ENCODE results near the gene HAUS5.
"Not testable (repeated sequence)": the region's sequence is repeated elsewhere in the genome, so short reads cannot be mapped to it uniquely, and the experiment has no call there.

The HAUS5 gene, protein sequence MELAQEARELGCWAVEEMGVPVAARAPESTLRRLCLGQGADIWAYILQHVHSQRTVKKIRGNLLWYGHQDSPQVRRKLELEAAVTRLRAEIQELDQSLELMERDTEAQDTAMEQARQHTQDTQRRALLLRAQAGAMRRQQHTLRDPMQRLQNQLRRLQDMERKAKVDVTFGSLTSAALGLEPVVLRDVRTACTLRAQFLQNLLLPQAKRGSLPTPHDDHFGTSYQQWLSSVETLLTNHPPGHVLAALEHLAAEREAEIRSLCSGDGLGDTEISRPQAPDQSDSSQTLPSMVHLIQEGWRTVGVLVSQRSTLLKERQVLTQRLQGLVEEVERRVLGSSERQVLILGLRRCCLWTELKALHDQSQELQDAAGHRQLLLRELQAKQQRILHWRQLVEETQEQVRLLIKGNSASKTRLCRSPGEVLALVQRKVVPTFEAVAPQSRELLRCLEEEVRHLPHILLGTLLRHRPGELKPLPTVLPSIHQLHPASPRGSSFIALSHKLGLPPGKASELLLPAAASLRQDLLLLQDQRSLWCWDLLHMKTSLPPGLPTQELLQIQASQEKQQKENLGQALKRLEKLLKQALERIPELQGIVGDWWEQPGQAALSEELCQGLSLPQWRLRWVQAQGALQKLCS

DNA sequence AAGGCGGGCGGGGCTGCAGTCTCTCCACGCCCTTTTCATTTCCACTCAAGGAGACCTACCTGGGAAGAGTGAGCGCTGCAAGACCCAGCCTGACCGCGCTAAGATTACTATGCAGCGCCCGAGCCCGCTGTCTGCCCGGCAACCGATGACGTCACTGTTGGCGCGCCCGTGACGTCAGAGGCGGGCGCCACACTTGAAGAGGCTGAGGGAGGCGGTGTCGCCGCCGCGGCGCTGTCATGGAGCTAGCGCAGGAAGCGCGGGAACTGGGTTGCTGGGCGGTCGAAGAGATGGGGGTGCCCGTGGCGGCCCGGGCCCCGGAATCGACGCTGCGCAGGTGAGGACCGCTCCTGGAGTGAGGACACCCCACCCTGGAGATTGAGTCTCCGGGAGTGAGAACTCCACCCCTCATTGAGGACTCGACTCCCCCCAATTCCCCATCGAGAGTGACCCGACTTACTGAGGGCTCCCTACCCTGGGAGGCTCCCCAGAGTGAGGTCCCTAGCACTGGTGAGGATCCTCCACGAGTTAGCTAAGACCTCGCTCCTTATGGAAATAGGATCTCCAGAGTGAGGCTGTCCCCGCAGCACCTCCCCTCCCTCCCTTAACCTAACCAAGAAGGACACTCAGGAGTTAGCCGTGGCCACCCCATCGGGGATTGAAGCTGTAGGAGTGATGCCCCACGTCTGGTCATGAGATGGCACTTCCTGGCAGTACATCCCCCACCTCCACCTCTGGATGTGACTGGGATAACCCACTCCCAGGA, at the start of gene HAUS5:
TSS of gene HAUS5 (plus strand) at position 177 of the 763 bp plus-strand sequence. CDS start at position 237, 60 bp downstream.
- peak; percentile 87 to 96 for DNase-seq (ENCODE audit: low read depth in 2 of 2)

DNA sequence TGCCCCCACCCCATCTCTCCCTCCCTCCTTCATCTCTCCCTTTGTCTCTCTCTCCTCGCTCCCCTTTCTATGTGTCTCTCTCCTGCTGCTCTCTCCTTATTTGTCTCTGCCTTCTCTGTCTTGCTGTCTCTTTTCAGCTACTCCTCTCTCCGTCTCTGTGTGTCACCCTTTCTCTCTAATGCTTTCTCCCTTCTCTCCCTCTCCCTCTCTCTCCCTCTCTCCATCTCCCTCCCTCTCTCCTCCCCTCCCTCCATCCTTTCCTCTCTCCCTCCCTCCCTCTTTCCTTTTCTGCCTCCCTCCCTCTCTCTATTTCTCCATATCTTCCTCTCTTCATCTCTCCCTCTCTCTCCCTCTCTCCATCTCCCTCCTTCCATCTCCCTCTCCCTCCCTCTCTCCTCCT, 49.8 kb upstream of the HAUS5 start:
- no peak for DNase-seq (ENCODE audit: low read depth in 2 of 2)

DNA sequence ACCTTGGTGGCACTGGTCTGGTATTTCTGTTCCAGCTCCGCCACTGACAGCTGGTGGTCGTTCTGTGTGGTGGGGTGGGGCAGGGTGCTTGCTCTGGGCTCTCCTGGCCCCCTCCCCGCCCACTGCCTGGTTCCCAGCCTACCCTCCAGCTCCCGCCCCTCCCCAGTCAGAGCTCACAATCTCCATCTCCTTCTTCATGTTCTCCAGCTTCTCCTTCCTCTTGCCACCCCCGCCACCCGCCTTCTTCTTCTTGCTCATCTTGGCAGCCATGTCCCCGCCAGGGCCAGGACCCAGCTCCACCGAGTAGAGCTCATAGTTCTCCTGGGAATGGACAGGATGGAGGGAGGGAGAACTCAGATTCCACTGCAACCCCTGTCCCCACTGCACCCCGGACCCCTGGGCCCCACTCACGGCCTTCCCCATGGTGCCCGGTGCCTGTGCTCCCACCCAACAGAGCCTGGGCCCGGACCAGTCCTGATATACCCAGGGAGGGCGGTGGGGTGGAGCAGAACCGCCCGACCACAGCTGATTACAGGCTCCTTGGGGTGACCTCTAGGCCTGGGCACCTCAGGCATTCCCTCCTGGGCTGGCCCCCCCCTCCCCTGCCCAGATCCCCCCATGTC, 49.2 kb upstream of the HAUS5 start, which contains the start of gene ATP4A:
TSS of gene ATP4A (minus strand) at position 452 of the 623 bp plus-strand sequence. CDS start at position 423, 29 bp downstream.
- DNase-seq (ENCODE audit: low read depth in 2 of 2), result no peak

DNA sequence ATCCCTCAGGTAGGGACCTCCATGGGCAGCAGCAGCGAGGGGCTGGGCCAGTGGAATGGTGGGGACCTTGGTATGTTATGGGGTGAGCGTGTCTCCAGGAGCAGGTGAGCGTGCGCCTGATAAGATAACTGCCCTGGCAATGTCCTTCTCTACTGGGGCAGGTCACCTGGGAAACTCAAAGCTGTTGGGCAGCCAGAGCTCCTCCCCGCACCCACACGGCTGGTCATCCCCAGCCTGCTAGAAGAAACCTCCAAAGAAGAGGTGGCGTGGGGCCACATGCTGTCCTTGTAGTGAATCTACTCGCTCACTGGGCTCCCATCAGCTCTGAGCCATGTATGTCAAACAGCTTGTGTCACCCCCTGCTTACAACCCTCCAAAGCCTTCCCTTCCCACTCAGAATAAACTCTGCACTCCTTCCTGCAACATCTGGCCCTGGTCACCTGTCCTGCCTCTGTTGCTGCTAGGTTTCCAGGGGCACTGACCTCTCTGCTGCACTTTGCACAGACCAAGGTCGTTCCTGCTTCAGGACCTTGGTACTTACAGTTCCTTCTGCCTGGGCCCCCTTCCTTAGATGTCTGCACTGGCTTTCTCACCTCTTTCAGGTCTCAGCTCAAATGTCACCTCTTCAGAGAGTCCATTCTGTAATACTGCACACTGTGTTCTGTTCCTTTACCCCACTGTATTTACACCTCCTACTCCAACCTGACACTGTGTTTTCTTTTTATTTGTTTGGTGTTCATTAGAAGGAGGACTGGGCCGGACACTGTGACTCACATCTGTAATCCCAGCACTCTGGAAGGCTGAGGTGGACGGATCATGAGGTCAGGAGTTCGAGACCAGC, 47.3 kb upstream of the HAUS5 start:
- no peak for DNase-seq (ENCODE audit: low read depth in 2 of 2)

DNA sequence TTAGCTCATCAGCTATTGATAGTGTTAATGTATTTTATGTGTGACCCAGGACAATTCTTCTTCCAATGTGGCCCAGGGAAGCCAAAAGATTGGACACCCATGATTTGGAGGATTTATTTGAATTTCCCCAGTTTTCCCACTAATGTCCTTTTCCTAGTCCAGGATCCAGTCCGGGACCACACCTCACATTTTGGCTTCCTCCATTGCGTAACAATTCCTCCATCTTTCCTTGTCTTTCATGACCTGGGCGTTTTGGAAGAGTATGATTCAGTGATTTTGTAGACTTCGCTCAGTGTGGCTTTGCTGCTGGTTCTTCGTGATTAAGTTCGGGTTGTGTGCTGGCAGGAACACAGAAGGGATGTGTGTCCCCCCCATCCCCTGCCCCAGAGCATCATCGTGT, 45.8 kb upstream of the HAUS5 start:
- no peak for DNase-seq (ENCODE audit: low read depth in 2 of 2)

DNA sequence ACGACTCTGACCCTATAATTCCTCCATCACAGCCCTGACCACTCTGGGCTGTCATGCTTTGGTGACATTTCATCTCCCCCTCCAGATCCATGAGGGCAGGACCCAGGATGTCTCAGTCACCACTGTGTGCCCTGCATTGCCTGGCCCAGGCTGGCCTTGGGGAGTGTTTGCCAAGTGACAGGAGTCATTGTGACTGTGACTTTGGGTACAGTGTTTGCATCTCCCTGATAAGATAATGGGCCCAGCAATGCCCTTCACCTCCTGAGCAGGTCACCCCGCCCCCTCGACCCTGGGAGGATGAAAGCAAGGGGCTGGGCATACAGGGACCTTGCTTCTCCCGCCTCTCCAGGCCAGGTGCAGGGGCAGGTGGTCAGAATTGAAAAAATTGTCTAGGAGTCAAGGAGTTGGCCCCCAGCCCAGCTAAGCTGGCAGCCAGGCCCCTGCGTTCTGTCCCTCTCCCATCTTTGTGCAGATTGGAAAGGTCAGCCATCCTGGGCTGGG, 43.2 kb upstream of the HAUS5 start:
- no peak for DNase-seq (ENCODE audit: low read depth in 2 of 2)

DNA sequence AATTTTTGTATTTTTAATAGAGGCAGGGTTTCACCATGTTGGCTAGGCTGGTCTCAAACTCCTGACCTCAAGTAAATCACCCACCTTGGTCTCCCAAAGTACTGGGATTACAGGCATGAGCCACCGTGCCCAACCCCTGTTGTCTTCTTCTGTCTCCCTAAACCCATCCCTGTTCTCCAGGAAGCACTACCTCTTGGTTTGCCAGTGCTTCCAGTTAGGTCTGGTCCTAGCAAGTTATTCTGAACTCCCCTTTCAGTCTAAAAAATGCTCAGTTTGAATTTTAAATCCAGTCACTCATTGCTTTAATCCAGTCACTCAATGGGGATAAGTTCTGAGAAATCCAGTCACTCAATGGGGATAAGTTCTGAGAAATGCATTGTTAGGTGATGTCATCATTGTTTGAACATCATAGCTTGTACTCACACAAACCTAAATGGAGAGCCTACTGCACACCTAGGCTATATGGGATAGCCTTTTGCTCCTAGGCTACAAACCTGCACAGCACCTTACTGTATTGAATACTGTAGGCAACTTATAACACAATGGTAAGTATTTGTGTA, 41.0 kb upstream of the HAUS5 start:
- no peak for DNase-seq (ENCODE audit: low read depth in 2 of 2)

DNA sequence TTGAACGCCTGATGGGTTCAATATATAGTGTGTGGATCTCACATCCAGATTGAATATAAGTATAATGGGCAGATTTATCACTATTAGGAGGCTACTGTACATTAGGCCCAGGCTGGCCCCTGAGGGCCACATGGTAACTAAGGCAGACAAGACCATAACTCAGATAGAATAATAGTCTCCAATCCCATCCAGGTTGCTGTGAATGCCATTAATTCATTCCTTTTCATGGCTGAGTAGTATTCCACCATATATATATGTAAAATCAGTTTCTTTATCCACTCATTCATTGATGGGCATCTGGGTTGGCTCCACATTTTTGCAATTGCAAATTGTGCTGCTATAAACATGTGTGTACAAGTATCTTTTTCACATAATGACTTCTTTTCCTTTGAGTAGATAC, 34.6 kb upstream of the HAUS5 start:
- DNase-seq (ENCODE audit: low read depth in 2 of 2), result no peak

DNA sequence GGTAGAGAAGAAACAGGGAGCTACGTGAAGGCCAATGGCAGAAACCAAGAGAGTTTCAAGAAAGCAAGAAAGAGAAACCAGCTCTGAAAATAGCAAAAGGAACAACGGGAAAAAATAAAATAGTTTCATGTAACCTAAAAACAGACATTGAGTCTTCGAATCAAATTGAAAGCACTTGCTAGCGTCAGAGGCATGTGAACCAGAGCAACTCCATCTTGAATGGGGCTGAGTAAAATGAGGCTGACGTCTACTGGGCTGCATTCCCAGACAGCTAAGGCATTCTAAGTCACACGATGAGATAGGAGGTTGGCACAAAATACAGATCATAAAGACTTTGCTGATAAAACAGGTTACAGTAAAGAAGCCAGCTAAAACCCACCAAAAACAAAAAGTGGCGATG, 33.8 kb upstream of the HAUS5 start:
- DNase-seq (ENCODE audit: low read depth in 2 of 2), result no peak

DNA sequence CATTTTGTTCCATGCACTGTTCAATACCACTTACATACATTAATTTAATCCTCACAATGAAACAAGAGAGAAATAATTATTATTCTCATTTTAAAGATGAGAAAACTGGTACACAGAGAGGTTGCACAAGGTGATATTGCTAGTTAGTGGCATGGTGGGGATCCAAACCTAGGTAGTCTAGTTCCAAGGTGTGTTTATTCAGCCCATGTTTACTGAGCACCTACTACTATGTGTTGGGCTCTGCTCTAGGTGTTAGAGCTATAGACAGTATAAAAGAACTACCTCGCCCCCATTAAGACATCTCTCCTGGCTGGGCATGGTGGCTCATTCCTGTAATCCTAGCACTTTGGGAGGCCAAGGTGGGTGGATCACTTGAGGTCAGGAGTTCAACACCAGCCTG, 29.8 kb upstream of the HAUS5 start:
- DNase-seq (ENCODE audit: low read depth in 2 of 2), result no peak

DNA sequence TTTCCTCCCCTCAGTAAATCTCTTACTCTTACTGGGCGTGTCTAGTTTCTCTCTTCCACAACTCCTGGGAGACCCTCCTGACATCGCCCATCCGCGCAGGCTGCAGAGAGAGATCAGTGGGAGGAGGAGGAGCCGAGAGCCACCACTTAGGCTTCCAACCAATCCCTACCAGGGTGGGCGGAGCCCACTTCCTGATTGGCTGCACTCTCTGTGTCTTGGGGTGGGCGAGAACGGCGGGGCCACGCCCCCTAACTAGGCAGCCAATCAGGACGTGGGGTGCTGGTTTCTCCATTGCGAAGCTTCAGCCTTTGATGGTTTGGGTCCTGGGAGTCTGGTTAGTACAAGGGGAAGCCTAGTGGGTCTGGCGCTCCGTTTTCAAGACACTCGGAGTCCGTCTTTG, 26.7 kb upstream of the HAUS5 start, which contains the start of gene PMIS2:
TSS of gene PMIS2 (plus strand) at position 326 of the 400 bp plus-strand sequence. CDS start 87 bp downstream, outside the sequence.
- DNase-seq (ENCODE audit: low read depth in 2 of 2), result no peak

DNA sequence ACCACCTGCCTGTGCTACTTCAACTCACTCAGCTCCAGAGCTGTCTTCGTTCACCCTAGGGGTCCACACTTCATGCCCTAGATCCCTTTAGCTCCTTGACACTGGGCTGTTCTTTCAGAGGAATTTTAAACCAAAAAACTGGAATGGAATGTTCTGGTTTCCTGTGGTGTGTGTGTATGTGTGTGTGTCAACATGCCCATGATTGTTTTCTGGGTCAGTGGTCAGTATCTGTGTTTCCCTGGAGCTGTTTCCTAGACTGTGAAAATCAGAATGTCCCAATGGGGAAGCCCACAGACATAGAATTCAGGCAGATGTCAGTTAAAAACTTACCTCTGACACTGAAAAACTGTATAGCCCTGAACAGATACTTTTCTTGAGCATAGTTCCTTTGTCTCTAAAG, 25.2 kb upstream of the HAUS5 start:
- no peak for DNase-seq (ENCODE audit: low read depth in 2 of 2)

DNA sequence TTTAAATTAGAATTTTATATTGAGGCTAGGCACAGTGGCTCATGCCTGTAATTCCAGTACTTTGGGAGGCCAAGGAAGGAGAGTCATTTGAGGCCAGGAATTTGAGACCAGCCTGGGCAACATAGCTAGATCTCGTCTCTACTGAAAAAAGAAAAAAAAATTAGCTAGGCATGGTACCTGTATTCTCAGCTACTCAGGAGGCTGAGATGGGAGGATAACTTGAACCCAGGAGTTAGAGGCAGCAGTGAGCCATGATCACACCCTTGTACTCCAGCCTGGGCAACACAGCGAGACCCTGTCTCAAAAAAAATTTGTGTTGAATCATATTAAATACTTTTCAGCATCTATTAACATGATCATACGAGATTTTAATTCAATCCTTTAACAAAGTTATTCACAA, 21.7 kb upstream of the HAUS5 start:
- DNase-seq (ENCODE audit: low read depth in 2 of 2), result no peak

DNA sequence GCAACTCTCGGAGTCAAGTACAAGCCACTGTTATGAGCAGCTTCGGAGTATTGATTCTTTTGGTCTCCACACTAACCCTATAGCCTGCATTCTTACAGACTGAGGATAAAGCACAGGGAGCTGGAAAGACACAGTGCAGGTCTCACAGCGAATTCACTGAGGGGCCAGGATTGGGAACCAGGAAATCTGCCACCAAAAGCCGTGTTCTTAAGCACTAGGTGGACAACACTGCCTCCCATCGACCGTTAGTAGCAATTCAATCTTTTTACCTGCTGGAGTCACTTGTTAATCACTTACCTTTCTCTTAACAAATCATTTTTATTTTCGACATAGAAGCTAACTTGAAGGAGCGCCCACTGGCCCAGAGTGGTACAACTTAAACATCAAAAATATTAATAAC, 20.3 kb upstream of the HAUS5 start:
- no peak for DNase-seq (ENCODE audit: low read depth in 2 of 2)

DNA sequence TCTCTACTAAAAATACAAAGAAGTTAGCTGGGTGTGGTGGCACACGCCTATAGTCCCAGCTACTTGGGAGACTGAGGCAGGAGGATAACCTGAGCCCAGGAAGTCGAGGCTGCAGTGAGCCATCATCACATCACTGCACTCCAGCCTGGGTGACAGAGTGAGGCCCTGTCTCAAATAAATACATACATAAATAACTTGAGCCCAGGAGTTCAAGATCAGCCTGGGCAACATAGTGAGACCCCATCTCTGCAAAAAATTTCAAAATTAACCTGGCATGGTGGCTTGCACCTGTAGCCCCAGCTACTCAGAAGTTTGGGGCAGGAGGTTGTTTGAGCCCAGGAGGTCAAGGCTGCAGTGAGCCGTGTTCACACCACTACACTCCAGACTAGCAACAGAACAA, 17.5 kb upstream of the HAUS5 start:
- not testable (repeated sequence) for DNase-seq (ENCODE audit: low read depth in 2 of 2)

DNA sequence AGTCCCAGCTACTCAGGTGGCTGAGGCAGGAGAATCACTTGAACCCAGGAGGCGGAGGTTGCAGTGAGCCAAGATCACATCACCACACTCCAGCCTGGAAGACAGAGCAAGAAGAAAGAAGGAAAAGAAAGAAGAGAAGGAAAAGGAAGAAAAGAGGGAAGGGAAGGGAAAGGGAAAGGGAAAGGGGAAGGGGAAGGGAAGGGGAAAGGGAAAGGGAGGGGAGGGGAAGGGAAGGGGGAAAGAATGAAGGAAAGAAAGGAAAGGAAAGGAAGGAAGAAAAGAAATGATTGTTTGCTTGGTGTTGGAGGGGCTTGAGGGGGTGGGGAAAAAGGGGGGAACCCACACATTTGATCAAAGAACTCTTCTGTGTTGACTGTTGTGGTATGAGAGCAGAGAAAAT, 16.6 kb upstream of the HAUS5 start:
- no peak for DNase-seq (ENCODE audit: low read depth in 2 of 2)

DNA sequence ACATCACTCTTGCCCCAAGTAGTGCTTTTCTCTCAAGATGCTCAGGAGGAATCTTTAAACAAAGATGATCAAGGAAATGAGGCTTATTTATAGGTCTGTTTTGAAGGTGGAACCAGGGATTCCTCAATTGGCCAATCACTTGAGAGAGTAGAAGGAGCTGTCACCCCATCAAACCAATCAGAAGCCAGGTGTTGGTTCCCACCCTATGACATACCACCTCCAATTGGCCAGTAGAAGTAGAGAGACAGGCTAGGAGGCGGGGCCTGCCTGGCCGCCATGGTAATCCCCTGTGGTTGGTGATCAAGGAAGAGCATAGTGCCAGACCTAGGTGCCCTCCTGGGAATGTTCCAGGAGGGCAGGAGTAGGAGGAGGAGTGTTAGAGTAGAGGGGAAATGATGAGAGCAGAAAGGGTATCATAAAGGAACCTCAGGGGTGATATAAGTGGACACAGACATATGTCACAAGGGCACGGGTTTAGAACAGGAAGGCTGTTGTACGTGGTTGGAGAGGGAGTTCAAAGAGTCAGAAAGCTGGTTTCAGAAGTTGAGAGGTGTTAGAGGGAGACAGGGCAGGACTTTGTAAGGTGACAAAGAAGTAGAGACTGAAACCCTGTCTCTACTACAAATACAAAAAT, 16.1 kb upstream of the HAUS5 start:
- DNase-seq (ENCODE audit: low read depth in 2 of 2), result no peak

DNA sequence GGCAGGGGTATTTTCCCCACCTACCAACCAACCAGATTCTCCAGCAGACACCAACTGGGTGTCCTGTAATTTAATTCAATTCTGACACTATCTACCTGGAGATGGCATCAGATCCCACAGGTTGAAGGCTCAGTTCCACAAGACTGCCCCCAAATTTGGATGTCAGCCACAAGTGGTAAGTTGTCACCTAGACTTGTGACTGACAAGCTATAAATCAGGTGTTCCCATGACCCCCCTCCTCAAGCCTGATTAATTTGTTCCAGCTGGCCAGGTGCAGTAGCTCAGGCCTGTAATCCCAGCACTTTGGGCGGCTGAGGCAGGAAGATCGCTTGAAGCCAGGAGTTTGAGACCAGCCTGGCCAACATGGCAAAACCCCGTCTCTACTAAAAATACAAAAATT, 10.6 kb upstream of the HAUS5 start:
- DNase-seq (ENCODE audit: low read depth in 2 of 2), result no peak

DNA sequence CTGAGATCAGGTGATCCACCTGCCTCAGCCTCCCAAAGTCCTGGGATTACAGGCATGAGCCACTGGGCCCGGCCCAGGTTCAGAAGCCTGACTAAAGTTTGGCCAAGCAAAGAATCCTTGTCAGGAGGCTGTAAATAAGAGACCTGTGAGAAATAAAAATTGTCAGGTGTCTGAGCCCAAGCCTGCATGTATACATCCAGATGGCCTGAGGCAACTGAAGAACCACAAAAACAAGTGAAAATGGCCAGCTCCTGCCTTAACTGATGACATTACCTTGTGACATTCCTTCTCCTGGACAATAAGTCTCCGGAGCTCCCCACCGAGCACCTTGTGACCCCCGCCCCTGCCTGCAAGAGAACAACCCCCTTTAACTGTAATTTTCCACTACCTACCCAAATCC, 8.1 kb upstream of the HAUS5 start:
- DNase-seq (ENCODE audit: low read depth in 2 of 2), result not testable (repeated sequence)

DNA sequence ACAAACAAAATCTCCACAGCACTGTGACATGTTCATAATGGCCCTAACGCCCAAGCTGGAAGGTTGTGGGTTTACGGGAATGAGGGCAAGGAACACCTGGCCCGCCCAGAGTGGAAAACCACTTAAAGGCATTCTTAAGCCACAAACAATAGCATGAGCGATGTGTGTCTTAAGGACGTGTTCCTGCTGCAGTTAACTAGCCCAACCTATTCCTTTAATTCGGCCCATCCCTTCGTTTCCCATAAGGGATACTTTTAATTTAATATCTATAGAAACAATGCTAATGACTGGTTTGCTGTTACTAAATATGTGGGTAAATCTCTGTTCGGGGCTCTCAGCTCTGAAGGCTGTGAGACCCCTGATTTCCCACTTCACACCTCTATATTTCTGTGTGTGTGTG, 5.4 kb upstream of the HAUS5 start:
- not testable (repeated sequence) for DNase-seq (ENCODE audit: low read depth in 2 of 2)
